Mesothelial cell of epicardium (in vitro differentiated cells): Measurements from ENCODE around the gene C5orf46. TPM values are rescaled to one million over a fixed set of nuclear protein-coding genes. Genes with fewer than 3 reads are reported as not detected.

Source experiments
- DNase-seq, 2 experiments: peaks; one replicate each; pipeline ENCODE4 v3.0.0; 2021; ENCODE audit warnings: low spot score in 2 of 2; ENCODE audit not compliant: unreplicated experiment in 2 of 2
- H3K27ac Mint-ChIP-seq: 2 replicates; pipeline ENCODE4 v1.8.0; 2021; ENCODE audit warnings: mixed read lengths
- H3K27me3 Mint-ChIP-seq: 2 replicates; pipeline ENCODE4 v1.8.0; 2021; ENCODE audit warnings: low read depth, mixed read lengths
- H3K36me3 Mint-ChIP-seq: 2 replicates; pipeline ENCODE4 v1.8.0; 2021; ENCODE audit warnings: mixed read lengths
- H3K4me1 Mint-ChIP-seq: 2 replicates; pipeline ENCODE4 v1.8.0; 2021; ENCODE audit warnings: mixed read lengths
- H3K4me3 Mint-ChIP-seq: 2 replicates; pipeline ENCODE4 v1.8.0; 2021; ENCODE audit warnings: mild to moderate bottlenecking, moderate library complexity, mixed read lengths
- H3K9me3 Mint-ChIP-seq: 2 replicates; pipeline ENCODE4 v1.8.0; 2021; ENCODE audit warnings: mixed read lengths
- total RNA-seq: library from RNA; stranded (reverse); gene quantifications from 3 replicates; pipeline ENCODE4 v1.2.1, GENCODE V29; 2021
- TF ChIP-seq, protein P1 (sequence below): fragments of 200-600 bp; sonication (generic); IDR thresholded peaks from one replicate; pipeline ENCODE4 v1.5.0; 2021; ENCODE audit warnings: antibody characterized with exemption; ENCODE audit not compliant: unreplicated experiment

Gene C5orf46
- total RNA-seq, 1 donor from 2014 or later: 0.42 TPM

GRCh38 chr5:147920420-147921030, 14.2 kb upstream of the C5orf46 start:
- peaks cover 4% of the 10 kb centered on the region for H3K27me3 Mint-ChIP-seq
- H3K4me1 Mint-ChIP-seq: no peaks in the 10 kb centered on the region
- TF ChIP-seq, protein P1, sequence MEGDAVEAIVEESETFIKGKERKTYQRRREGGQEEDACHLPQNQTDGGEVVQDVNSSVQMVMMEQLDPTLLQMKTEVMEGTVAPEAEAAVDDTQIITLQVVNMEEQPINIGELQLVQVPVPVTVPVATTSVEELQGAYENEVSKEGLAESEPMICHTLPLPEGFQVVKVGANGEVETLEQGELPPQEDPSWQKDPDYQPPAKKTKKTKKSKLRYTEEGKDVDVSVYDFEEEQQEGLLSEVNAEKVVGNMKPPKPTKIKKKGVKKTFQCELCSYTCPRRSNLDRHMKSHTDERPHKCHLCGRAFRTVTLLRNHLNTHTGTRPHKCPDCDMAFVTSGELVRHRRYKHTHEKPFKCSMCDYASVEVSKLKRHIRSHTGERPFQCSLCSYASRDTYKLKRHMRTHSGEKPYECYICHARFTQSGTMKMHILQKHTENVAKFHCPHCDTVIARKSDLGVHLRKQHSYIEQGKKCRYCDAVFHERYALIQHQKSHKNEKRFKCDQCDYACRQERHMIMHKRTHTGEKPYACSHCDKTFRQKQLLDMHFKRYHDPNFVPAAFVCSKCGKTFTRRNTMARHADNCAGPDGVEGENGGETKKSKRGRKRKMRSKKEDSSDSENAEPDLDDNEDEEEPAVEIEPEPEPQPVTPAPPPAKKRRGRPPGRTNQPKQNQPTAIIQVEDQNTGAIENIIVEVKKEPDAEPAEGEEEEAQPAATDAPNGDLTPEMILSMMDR: no peak
- no peaks in the 10 kb centered on the region for H3K36me3 Mint-ChIP-seq
- no peak overlapping the region for H3K4me3 Mint-ChIP-seq
- no peak for DNase-seq
- H3K9me3 Mint-ChIP-seq: peaks cover 6% of the 10 kb centered on the region
- H3K27ac Mint-ChIP-seq: no peak overlapping the region

DNA sequence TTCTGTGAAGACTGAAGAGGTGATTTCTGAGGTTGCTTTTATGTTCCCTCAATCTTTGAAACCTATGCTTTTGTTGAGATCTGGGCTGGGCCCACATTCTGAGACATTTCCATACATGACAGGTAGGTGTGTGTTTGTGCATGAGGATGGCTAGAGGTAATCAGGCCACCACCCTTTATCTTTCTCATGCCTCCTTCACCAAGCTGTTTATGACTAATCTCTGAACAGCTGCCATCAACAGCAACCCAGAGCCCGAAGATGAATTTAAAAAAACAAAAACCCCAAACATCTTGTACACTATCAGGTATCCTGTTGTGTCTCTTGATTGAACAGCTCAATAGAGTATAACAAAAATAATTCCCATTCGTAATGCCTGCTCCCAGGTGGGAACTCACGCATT, 12.6 kb upstream of the C5orf46 start:
- Mint-ChIP-seq H3K4me3 (no peak overlapping the region), H3K27me3 (peaks cover 4% of the 10 kb centered on the region), H3K4me1 (no peaks in the 10 kb centered on the region), H3K27ac (no peak overlapping the region), H3K9me3 (peaks cover 7% of the 10 kb centered on the region), H3K36me3 (no peaks in the 10 kb centered on the region)
- TF ChIP-seq, protein P1: no peak
- DNase-seq: no peak

DNA sequence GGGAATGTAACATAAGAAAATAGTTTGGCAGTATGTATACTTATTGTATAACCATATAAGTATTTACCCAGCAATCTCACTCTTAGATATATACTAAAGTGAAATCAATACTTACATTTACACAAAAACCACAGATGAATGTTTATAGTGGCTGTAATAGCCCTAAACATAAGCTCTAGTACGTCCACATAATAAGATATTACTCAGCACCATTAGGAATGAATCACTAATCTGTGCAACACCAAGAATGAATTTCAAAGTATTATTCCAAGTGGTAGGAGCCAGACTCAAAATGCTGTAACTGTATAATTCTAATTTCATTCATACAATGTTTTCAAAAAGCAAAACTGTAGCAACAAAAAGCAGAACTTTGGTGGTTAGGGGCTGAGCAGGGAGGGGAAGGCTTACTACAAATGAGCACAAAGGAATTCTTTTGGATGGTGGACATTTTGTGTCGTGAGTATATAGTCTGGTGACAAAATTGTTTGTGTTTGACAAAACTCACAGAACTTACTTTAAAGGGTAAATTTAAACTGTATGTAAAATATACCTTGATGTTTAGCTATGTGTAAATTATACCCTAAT, 11.9 kb upstream of the C5orf46 start:
- TF ChIP-seq, protein P1: no peak
- peaks cover 4% of the 10 kb centered on the region for H3K27me3 Mint-ChIP-seq
- H3K9me3 Mint-ChIP-seq: peaks cover 7% of the 10 kb centered on the region
- H3K27ac Mint-ChIP-seq: no peak overlapping the region
- no peak overlapping the region for H3K4me3 Mint-ChIP-seq
- no peaks in the 10 kb centered on the region for H3K4me1 Mint-ChIP-seq
- DNase-seq: no peak
- no peaks in the 10 kb centered on the region for H3K36me3 Mint-ChIP-seq

- Mint-ChIP-seq H3K9me3 (peaks cover 7% of the 10 kb centered on the region), H3K27me3 (peaks cover 5% of the 10 kb centered on the region)
These were observed 7.4 kb upstream of the C5orf46 start for GRCh38 chr5:147913786-147914185.

GRCh38 chr5:147912011-147912410, 5.7 kb upstream of the C5orf46 start:
- Mint-ChIP-seq H3K27ac (no peak overlapping the region), H3K4me3 (no peak overlapping the region), H3K9me3 (peaks cover 7% of the 10 kb centered on the region), H3K4me1 (no peaks in the 10 kb centered on the region), H3K27me3 (peaks cover 3% of the 10 kb centered on the region), H3K36me3 (no peaks in the 10 kb centered on the region)
- no peak for DNase-seq
- TF ChIP-seq, protein P1: no peak

More at GRCh38 chr5:147913786-147914185, 7.4 kb upstream of the C5orf46 start:
- no peak for DNase-seq
- Mint-ChIP-seq H3K27ac (no peak overlapping the region), H3K4me3 (no peak overlapping the region), H3K36me3 (no peaks in the 10 kb centered on the region), H3K4me1 (no peaks in the 10 kb centered on the region)
- TF ChIP-seq, protein P1: no peak
